SJCRH30 (cell line): ENCODE results near the gene OSBPL8. TPM values are rescaled to one million over a fixed set of nuclear protein-coding genes. Genes with fewer than 3 reads are reported as not detected.

Experiments used
- DNase-seq, 2 experiments: peaks; one replicate each; pipeline ENCODE4 v3.0.0-alpha.2; 2015 to 2020
- H3K27ac ChIP-seq: fragments of 250-450 bp; sonication (Bioruptor Pico); 2 replicates; pipeline ENCODE4 v1.5.1; 2020; ENCODE audit warnings: mild to moderate bottlenecking, moderate library complexity
- H3K27me3 ChIP-seq: fragments of 250-450 bp; sonication (Bioruptor Pico); 2 replicates; pipeline ENCODE4 v1.5.1; 2020; ENCODE audit warnings: mild to moderate bottlenecking, moderate library complexity
- H3K36me3 ChIP-seq: fragments of 250-450 bp; sonication (Bioruptor Pico); 2 replicates; pipeline ENCODE4 v1.5.1; 2020; ENCODE audit warnings: mild to moderate bottlenecking, moderate library complexity
- H3K4me1 ChIP-seq: fragments of 250-450 bp; sonication (Bioruptor Pico); 2 replicates; pipeline ENCODE4 v1.5.1; 2020; ENCODE audit warnings: mild to moderate bottlenecking, moderate library complexity
- H3K4me3 ChIP-seq: fragments of 250-450 bp; sonication (Bioruptor Pico); 2 replicates; pipeline ENCODE4 v1.5.1; 2020; ENCODE audit warnings: mild to moderate bottlenecking, moderate library complexity
- H3K9me3 ChIP-seq: fragments of 250-450 bp; sonication (Bioruptor Pico); replicated peaks from 2 replicates; pipeline ENCODE4 v1.5.1; 2020; ENCODE audit warnings: mild to moderate bottlenecking, moderate library complexity
- total RNA-seq: library from RNA; depleted of rRNA; stranded (reverse); fragments of >200 nt; shearing (Covaris generic); gene quantifications from 2 replicates; pipeline ENCODE4 v1.2.3, GENCODE V29; 2014

OSBPL8 gene
- total RNA-seq, 1 experiment from 2014 or later = 64.0 TPM

- H3K36me3 ChIP-seq = no peaks in the 10 kb centered on the region
- no peak for DNase-seq
Observed at GRCh38 chr12:76547526-76547925, 12.0 kb downstream of the OSBPL8 start.

GRCh38 chr12:76546889-76547288 lies 12.7 kb downstream of the OSBPL8 start:
- Histone ChIP-seq H3K36me3 (no peaks in the 10 kb centered on the region), H3K4me1 (peaks cover 2% of the 10 kb centered on the region; the same call in 1 of the 2 replicates), H3K27me3 (no peaks in the 10 kb centered on the region), H3K4me3 (no peak overlapping the region), H3K9me3 (no peaks in the 10 kb centered on the region), H3K27ac (no peak overlapping the region)
- DNase-seq = no peak

More at GRCh38 chr12:76547526-76547925, 12.0 kb downstream of the OSBPL8 start:
- Histone ChIP-seq H3K4me3 (no peak overlapping the region), H3K27ac (no peak overlapping the region), H3K4me1 (peaks cover 2% of the 10 kb centered on the region; the same call in 1 of the 2 replicates), H3K9me3 (no peaks in the 10 kb centered on the region), H3K27me3 (no peaks in the 10 kb centered on the region)

GRCh38 chr12:76545486-76545885 lies 14.1 kb downstream of the OSBPL8 start:
- Histone ChIP-seq H3K36me3 (no peaks in the 10 kb centered on the region), H3K27me3 (no peaks in the 10 kb centered on the region), H3K4me3 (no peak overlapping the region), H3K4me1 (peaks cover 2% of the 10 kb centered on the region; the same call in 1 of the 2 replicates), H3K9me3 (no peaks in the 10 kb centered on the region), H3K27ac (no peak overlapping the region)
- no peak for DNase-seq

- Histone ChIP-seq H3K27me3 (no peaks in the 10 kb centered on the region), H3K4me3 (no peak overlapping the region), H3K9me3 (no peaks in the 10 kb centered on the region), H3K4me1 (peaks cover 2% of the 10 kb centered on the region; the same call in 1 of the 2 replicates), H3K36me3 (no peaks in the 10 kb centered on the region), H3K27ac (no peak overlapping the region)
- no peak for DNase-seq
Observed at GRCh38 chr12:76544601-76545261, 14.8 kb downstream of the OSBPL8 start.

DNA sequence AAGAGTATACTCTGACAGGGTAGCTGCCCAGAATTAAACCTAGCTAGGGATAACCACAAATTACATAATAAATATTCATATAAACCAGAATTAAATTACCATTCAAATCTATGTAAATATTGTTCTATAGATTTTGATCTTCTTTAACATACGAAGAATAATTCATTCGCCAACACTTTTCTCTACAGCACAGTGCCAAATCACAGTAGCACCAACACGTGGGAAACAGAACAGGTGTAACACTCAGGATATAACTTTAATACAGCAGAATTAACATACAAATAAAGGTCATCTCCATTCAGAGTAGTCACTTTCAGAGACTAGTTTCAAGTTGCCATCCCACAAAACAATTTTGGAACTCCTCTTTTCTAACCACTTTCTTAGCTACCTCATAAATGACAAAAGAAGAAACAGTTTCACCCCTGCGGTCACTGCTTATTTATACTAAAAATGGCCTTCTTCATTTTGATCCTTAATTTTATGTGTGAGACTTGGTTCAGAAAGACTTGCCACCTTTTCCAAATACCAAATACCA lies 15.7 kb downstream of the OSBPL8 start:
- no peaks in the 10 kb centered on the region for H3K9me3 ChIP-seq

DNA sequence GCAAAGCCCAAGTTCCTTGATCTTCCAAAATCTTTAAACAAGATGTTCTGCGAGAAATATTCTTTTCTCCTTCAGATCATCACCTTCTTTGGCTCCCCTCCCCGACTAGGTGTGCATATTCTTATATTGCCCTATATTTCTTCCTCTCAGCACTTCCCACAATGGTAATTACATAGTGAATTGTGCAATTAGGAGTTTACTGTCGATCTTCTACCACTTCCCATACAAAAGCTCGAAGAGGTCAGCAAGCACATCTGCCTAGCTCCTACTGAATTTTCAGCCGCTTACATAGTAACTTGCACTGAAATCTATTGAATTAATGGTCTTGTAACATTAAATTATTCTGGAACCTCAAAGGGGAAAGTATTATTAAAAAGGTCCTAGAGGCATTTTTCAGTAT lies 16.7 kb downstream of the OSBPL8 start:
- no peaks in the 10 kb centered on the region for H3K36me3 ChIP-seq

More for the DNA sequence above, 15.7 kb downstream of the OSBPL8 start:
- Histone ChIP-seq H3K36me3 (no peaks in the 10 kb centered on the region), H3K27ac (no peak overlapping the region), H3K4me3 (no peak overlapping the region), H3K4me1 (peaks cover 2% of the 10 kb centered on the region; the same call in 1 of the 2 replicates), H3K27me3 (no peaks in the 10 kb centered on the region)
- DNase-seq = no peak

DNA sequence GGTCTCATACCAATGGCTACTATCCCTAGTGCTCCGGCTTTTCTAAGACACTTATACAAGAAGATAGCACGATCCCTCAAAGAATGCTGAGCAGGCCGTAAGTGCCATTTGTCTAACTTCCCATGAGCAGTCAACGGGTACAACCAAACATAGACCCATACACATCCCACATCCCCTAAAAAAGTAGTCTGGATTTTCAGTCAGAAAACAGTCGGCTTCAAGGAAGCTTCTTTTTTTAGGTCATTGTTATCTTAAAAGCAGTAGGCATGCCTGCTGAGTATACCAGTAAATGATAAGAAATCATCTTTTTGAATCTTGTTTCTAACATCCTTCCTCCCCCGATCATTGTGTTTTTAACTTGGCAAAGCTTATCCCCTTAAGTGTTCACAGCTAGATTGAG lies 19.8 kb downstream of the OSBPL8 start:
- peaks cover 4% of the 10 kb centered on the region for H3K36me3 ChIP-seq
- no peaks in the 10 kb centered on the region for H3K27me3 ChIP-seq
- no peak overlapping the region for H3K4me3 ChIP-seq
- DNase-seq = no peak
- H3K27ac ChIP-seq = no peak overlapping the region
- H3K9me3 ChIP-seq = no peaks in the 10 kb centered on the region; the same call in 1 of the 2 replicates
- no peaks in the 10 kb centered on the region; the same call in 1 of the 2 replicates for H3K4me1 ChIP-seq

More for the DNA sequence above, 16.7 kb downstream of the OSBPL8 start:
- Histone ChIP-seq H3K4me1 (peaks cover 2% of the 10 kb centered on the region; the same call in 1 of the 2 replicates), H3K4me3 (no peak overlapping the region), H3K27ac (no peak overlapping the region), H3K9me3 (no peaks in the 10 kb centered on the region), H3K27me3 (no peaks in the 10 kb centered on the region)
- DNase-seq = no peak

GRCh38 chr12:76537923-76538322 lies 21.6 kb downstream of the OSBPL8 start:
- no peak for DNase-seq

DNA sequence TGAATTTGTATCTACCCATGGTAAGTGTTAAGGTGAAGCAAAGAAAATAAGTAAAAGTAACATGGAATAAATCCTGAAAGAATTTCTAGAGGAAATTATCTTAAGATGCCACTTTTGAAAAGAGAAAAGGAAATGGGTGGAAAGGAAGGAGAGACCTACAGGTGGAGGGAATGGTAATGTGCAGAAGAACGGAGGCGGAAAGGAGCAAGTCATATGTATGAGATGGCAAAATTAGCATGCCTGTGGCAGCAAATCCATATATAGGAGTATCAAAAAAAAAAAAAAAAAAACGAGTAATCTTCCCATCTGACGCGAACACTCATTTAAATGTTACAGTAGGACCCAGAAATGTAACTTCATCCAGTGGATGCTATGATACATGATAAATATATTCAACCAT lies 23.0 kb downstream of the OSBPL8 start:
- Histone ChIP-seq H3K36me3 (peaks cover 4% of the 10 kb centered on the region), H3K27me3 (no peaks in the 10 kb centered on the region), H3K9me3 (peaks cover 4% of the 10 kb centered on the region; the same call in 1 of the 2 replicates), H3K27ac (no peak overlapping the region), H3K4me3 (no peak overlapping the region), H3K4me1 (no peaks in the 10 kb centered on the region; the same call in 1 of the 2 replicates)
- DNase-seq = no peak

More at GRCh38 chr12:76537923-76538322, 21.6 kb downstream of the OSBPL8 start:
- Histone ChIP-seq H3K27ac (no peak overlapping the region), H3K4me3 (no peak overlapping the region), H3K4me1 (no peaks in the 10 kb centered on the region; the same call in 1 of the 2 replicates), H3K9me3 (peaks cover 4% of the 10 kb centered on the region; the same call in 1 of the 2 replicates), H3K27me3 (no peaks in the 10 kb centered on the region), H3K36me3 (peaks cover 4% of the 10 kb centered on the region)

- Histone ChIP-seq H3K27me3 (no peaks in the 10 kb centered on the region), H3K36me3 (peaks cover 4% of the 10 kb centered on the region), H3K9me3 (peaks cover 4% of the 10 kb centered on the region; the same call in 1 of the 2 replicates), H3K27ac (no peak overlapping the region), H3K4me3 (no peak overlapping the region), H3K4me1 (no peaks in the 10 kb centered on the region; the same call in 1 of the 2 replicates)
- DNase-seq = no peak
Observed at GRCh38 chr12:76535170-76535569, 24.4 kb downstream of the OSBPL8 start.

DNA sequence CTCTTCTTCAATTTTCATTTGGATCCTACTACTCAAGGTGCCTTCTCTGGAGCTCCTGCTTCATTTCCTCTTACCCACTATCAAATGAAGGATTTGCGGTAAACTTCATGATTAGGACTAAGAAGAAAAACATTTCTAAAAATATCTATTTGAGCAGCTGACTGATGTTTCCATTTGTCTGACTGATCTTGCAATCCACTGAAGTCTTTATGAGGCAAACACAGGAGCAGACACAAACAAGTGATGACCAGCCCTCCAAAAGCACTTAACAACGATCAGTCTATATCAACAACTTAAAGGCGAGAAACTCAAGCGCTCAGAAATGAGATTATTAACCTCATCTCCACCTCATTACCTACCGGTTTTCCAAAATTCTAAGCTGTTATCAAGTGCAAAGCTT lies 26.2 kb downstream of the OSBPL8 start:
- Histone ChIP-seq H3K36me3 (peaks cover 4% of the 10 kb centered on the region), H3K4me3 (no peak overlapping the region), H3K9me3 (peaks cover 4% of the 10 kb centered on the region; the same call in 1 of the 2 replicates), H3K27ac (no peak overlapping the region), H3K27me3 (no peaks in the 10 kb centered on the region), H3K4me1 (no peaks in the 10 kb centered on the region; the same call in 1 of the 2 replicates)
- DNase-seq = no peak

DNA sequence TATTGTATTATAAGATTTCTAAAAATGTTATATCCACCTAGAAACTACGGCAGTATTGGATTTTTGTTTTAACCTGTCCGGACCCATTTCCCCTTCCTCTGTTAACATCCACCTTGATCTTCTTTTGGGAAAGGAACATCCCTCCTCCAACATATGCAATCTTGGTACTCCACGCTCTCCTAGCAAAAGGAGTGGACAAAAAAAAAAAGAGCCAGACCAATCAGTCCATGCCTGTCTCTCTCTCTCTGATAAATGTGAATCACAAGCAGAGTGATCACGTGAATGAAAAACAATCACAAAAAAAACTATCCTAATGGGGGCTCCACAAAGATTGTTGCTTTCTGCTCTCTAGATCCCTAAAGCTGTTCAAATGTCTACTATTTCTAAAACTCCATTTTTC lies 27.1 kb downstream of the OSBPL8 start:
- Histone ChIP-seq H3K4me3 (no peak overlapping the region), H3K9me3 (peaks cover 4% of the 10 kb centered on the region; the same call in 1 of the 2 replicates), H3K27ac (no peak overlapping the region), H3K27me3 (no peaks in the 10 kb centered on the region), H3K4me1 (no peaks in the 10 kb centered on the region; the same call in 1 of the 2 replicates), H3K36me3 (peaks cover 4% of the 10 kb centered on the region)
- DNase-seq = no peak

GRCh38 chr12:76531056-76531455 lies 28.5 kb downstream of the OSBPL8 start:
- no peaks in the 10 kb centered on the region for H3K27me3 ChIP-seq
- H3K27ac ChIP-seq = no peak overlapping the region
- H3K36me3 ChIP-seq = no peaks in the 10 kb centered on the region; the same call in 1 of the 2 replicates
- no peak overlapping the region for H3K4me3 ChIP-seq
- DNase-seq = no peak
- H3K9me3 ChIP-seq = peaks cover 4% of the 10 kb centered on the region; the same call in 1 of the 2 replicates
- no peaks in the 10 kb centered on the region for H3K4me1 ChIP-seq

DNA sequence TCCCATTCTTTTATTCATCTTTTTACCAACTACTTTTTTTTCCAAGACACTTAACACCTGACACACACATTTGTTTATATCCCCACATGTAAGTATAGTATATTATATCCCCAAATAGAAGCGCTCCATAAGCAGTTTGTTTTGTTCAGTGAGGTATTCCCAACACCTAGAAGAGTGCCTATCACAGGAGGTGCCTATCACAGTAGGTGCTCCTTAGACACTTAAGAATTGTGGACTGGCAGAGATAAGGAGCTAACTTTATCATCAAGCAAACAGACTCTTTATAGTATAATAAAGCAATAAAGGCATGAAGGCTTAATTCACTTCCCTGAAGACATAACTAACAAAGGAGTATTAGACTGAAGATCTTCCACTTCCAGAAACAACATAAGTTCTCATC lies 29.1 kb downstream of the OSBPL8 start:
- Histone ChIP-seq H3K27ac (no peak overlapping the region), H3K4me3 (no peak overlapping the region)
- DNase-seq = no peak

GRCh38 chr12:76529226-76529918 lies 30.2 kb downstream of the OSBPL8 start:
- Histone ChIP-seq H3K9me3 (0 out of 2 replicates have a peak, but pooled peaks cover under 1% of the 10 kb centered on the region), H3K36me3 (no peaks in the 10 kb centered on the region), H3K4me3 (no peak overlapping the region), H3K4me1 (no peaks in the 10 kb centered on the region), H3K27ac (no peak overlapping the region), H3K27me3 (no peaks in the 10 kb centered on the region)
- DNase-seq = no peak

More for the DNA sequence above, 29.1 kb downstream of the OSBPL8 start:
- no peaks in the 10 kb centered on the region for H3K27me3 ChIP-seq
- no peaks in the 10 kb centered on the region; the same call in 1 of the 2 replicates for H3K36me3 ChIP-seq
- H3K4me1 ChIP-seq = no peaks in the 10 kb centered on the region
- H3K9me3 ChIP-seq = peaks cover 4% of the 10 kb centered on the region; the same call in 1 of the 2 replicates
